Measurements from ENCODE around the gene ZNF263.

ZNF263 gene

GRCh38 chr16:3282730-3283542 is at the start of gene ZNF263:
Gene ZNF263, plus strand, starts transcription at chr16:3283491. Its CDS starts 328 bp downstream, at chr16:3283819.
- peak; percentile 92 for DNase-seq (ENCODE audit: low spot score)

DNA sequence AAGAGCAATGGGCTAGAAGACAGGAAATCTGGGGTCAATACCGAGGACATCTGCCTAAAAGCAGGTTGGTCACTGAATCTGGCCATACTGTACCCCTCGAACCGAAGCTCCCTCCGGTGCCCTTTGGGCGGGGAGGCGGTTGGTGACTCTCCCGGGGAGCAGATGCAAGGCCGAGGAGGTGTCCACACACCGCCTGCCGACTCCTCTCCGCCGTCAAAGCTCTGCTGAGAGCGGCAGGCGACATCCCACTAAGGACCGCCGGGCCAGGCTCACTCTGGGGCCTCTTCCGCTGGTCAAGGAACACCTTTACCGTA is 48.8 kb upstream of the ZNF263 start:
- DNase-seq (ENCODE audit: low spot score): no peak

- peak; percentile 94 for DNase-seq (ENCODE audit: low spot score)
Observed at GRCh38 chr16:3234857-3235561, 48.3 kb upstream of the ZNF263 start, which contains the start of gene ZNF200. Gene ZNF200, minus strand, starts transcription at chr16:3235158. Its CDS starts 1,403 bp downstream, at chr16:3233755.

GRCh38 chr16:3235856-3236669 is 47.2 kb upstream of the ZNF263 start:
- DNase-seq (ENCODE audit: low spot score): peak; percentile 85

DNA sequence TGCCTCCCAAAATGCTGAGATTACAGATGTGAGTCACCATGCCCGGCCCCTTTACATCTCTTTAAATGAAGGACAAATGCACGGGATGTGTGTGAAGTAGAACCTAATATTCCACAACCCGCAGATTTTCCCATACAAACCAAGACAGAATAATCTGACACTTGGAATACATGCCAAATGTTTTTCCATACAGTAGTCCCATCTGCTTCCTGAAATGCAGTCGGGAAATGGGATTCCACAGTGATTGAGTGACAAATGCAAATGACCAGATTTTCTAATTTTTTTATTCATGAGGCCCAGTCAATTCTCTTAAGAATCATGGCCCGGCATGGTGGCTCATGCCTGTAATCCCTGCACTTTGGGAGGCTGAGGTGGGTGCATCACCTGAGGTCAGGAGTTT is 41.5 kb upstream of the ZNF263 start:
- no peak for DNase-seq (ENCODE audit: low spot score)

DNA sequence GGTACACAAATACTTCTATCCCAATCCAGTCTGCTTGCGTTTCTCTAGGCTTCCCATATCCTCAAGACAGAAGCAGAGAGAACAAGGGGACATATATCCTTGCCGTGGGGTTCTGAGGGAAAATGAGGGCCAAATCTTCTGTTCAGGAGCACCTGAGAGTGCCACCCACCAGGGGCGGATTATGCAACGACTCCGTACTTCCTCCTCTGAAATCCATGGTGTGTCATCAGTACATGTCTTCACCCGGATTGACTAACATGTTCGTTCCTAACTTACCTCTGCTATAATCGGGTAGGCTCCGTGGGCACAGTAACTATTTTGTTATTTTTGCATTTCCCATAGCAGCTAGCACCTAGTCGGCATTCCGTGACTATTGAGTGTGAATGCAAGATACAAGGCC is 40.6 kb upstream of the ZNF263 start:
- no peak for DNase-seq (ENCODE audit: low spot score)

DNA sequence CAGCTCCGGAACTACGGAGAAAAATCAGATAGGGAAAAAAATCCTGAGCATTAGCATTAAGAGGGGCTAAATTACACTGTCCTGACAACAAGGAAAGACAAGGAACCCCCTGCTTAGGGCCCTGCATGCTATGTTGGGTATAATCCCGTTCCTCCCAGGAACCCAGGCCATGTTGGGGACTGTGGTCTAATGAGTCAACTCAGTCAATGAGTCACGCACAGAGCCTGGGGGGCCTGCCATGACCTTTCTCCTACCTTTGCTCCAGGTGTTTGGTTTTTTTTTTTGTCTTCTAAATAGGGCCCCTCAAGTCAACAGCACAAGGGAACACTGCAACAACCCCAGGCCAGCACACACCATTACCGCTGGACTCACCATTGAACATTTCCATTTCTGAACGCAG is 39.4 kb upstream of the ZNF263 start:
- DNase-seq (ENCODE audit: low spot score): no peak

DNA sequence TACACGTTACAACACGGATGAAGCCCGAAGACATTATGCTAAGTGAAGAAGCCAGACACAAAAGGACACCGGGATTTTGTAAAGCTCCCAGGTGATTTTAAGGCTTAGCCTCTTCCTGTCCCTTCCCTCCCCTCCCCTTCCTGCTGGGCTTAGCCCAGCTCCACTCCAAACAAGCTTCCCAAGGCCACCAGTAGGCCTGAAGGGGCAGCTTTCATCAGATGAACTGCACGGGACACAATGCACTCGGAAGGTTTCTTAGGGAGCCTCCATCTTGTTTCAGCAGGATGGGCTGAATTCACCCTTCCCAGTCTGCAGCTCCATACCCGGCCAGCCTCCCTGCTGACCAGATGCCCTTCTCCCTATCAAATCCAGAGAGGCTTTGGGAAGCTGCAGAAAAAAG is 37.3 kb upstream of the ZNF263 start:
- DNase-seq (ENCODE audit: low spot score): no peak

DNA sequence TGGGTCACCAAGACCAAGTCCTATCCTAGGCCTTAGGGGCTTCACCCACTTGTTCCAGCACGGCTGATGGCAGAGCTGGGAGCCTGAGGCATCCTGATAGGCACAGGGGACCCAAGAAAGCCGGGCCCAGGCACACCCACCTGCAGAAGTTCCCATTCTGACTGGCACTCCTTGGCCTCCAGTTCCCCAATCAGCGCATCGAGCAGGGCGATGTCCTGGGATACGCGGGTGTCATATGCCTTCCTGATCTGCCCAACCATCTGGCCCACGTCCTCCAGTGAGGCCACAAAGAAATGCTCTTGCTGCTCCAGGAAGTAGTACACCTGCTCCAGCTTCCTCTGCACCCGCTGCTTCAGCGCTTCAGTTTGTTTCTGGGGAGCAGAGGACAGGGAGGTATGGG is 36.4 kb upstream of the ZNF263 start:
- DNase-seq (ENCODE audit: low spot score): no peak

DNA sequence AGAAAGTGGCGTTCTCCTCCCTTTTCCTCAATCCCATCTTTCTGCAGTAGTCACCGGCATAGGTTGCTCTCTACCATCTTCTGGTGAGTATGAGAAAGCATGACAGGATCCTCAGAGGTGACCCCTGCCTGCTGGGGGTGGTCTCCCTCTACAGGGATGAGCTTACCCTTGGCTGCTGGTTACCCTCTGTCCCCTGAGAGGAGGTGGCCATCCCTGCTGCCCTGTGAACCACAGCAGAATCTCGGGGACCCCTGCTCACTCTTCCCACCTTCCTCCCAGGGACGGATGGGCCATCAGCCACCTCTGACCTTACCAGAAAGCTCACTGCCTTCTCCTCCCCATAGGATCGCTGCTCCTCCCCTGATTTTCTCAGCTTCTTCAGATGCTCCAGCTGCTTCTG is 34.7 kb upstream of the ZNF263 start:
- DNase-seq (ENCODE audit: low spot score): no peak

DNA sequence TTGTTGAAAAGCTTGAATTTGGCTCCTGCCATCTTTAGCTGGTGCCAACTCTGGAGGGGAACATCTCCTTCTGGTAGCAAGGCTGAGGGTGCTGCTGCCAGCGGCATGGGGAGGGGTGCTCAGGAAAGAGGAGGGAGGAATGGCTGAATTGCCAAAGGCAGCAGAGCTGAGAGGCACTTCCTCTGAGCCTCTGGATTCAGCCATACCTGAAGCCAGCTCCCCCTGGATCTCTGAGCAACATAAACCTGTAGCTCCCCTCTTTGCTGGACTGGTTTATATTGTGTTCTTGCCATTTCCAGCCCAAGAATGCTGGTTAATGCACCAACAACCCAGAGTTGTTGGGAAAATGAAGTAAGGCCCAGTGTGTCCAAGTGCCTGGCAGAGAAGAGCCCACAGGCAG is 34.3 kb upstream of the ZNF263 start:
- no peak for DNase-seq (ENCODE audit: low spot score)

DNA sequence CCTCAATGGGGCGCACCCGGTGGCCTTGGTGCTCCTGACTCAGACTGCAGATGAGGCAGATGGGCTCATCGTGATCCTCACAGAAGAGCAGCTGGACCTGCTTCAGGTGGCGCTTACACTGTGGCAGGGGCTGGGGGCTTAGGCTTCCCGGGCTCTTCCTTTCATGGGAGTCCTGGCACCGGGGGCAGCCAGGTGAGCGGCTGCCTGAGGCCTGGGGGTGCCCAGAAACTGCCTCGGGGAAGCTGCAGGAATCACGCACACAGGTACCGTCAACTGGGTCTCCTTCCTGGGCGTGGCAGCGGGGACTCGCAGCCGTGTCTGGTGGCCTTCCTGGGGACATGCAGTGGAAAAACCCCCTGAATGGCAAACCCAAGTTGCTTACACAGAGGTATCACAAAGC is 33.8 kb upstream of the ZNF263 start:
- no peak for DNase-seq (ENCODE audit: low spot score)

- DNase-seq (ENCODE audit: low spot score): no peak
Observed at GRCh38 chr16:3252967-3253366, 30.3 kb upstream of the ZNF263 start.

GRCh38 chr16:3254309-3254708 is 29.0 kb upstream of the ZNF263 start:
- no peak for DNase-seq (ENCODE audit: low spot score)

- no peak for DNase-seq (ENCODE audit: low spot score)
Observed at GRCh38 chr16:3256146-3256865, 27.0 kb upstream of the ZNF263 start, which contains the start of gene MEFV. Gene MEFV, minus strand, starts transcription at chr16:3256633. Its CDS starts 46 bp downstream, at chr16:3256587.

DNA sequence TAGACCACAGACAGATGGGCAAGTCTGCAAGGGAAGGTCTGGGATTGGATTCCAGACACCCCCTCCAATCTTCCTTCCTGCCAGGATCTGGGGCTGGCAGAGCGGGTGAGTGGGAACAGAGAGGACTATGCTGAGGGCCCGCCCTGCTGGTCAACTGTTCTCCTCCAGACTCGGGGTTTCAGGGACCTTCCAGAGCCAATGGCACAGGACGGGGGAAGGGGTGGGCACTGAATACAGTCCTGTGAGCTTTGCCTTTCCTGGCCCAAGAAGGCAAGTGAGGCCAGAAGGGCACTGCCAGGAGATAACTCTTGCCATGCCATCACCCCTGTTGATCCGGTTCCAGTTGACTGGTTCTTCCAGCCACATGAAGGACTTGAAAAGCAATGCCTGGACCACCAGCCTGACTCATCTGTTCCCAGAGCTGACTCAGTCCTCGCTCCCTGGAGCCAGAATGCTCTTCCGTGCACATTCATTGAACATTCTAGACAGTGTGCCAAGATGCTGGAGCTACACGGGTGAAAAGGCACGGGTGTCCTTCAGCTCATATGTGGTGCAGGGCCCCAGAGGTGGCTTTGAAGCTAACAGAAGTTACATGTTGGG is 26.3 kb upstream of the ZNF263 start:
- DNase-seq (ENCODE audit: low spot score): no peak

- no peak for DNase-seq (ENCODE audit: low spot score)
Observed at GRCh38 chr16:3259836-3260235, 23.5 kb upstream of the ZNF263 start.

- no peak for DNase-seq (ENCODE audit: low spot score)
Observed at GRCh38 chr16:3262517-3262916, 20.8 kb upstream of the ZNF263 start.

DNA sequence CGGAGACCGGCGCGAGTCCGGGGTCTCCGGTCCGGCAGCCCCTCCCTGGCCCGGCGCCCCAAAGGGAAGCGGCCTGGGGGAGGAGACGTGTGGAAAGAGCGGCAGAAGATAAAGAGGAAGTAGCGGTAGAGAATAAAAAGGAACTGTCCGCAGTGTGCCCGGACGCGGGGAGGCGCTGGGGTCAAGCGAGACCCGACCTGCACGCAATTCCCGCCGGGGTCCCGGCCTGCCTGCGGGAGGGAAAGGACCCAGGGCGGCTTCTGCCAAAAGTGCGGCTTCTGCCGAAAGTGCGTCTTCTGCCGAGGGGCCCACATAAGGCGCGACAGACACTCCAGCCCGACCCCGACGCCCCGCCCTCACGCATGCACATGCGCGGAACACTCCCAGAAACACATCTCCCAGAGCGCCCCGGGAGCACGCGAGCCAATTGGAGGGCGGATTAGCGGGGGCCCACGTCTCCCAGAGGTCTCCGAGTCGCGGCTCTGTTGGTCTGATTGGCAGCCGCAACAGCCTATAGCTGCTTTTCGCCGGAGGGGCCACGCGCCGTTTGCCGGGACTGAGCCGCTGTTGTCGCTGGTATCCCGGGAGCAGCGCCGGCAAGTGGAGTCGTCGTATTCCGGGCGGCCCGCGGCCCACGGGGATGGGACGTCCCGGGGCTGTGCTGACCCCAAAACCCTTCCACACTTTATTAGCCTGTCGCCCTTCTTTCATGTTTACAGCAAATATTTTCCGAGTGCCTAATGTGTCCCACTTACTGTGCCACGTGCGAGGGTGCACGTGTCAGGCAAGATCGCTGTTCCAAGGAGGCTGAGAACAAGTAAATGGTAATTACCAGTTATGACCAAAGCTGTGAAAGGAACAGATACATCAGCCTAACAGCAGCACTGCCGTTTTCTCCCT is 18.9 kb upstream of the ZNF263 start:
- peak; percentile 97 for DNase-seq (ENCODE audit: low spot score)

DNA sequence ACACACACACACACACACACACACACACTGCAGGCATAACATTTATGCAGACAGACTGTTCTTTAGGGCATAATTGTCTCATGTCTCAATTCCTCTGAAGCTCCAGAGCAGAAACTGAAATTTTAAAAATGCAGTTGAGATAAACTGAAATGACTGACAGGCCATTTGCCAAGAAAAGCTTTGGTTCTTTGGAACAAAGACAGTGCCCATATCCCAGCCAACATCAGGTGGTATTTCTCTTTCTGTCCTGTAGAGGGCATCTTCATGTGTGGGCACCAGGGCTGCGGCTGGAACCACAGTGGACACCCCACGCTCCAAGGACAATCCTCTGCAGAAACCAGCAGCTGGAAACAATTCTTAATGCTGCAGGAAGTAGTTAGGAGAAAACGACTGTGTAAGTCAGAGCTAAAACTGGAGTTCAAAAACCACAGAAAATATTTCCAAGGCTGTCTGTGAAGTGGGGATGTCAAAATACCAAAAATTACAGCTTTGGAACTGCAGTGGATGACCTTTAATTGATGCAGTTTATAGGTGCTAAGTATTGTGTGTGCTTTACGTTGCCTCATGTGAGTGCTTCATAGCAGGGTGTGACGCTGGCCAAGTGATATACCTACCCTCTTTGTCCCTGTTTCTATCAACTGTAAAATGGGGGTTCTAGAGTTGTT is 16.3 kb upstream of the ZNF263 start:
- peak; percentile 62 for DNase-seq (ENCODE audit: low spot score)

All from COLO829 (cell line).